GM12872 (cell line): ENCODE results near the gene TNFSF9.

Experiments used
- TF ChIP-seq, protein P1 (sequence below): IDR thresholded peaks from 3 replicates; pipeline ENCODE4 v1.5.1; 2011; ENCODE audit warnings: low read depth, mild to moderate bottlenecking, low read length, moderate library complexity; ENCODE audit not compliant: insufficient read depth

TNFSF9 gene

DNA sequence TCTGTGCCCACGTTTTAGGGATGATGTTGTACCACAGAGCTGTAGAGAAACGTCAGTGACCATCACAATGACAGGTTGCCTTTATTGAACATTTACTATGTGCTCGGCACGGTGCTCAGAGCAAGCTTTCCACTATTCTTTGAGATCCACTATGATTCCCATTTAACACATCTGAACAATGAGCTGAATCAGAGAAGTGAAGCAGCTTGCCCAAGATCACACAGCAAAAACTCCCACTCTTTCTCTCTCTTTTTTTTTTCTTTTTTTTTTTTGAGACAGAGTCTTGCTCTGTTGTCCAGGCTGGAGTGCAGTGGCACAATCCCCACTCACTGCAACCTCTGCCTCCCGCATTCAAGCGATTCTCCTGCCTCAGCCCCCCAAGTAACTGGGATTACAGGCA is 8.1 kb upstream of the TNFSF9 start:
- TF ChIP-seq, protein P1, sequence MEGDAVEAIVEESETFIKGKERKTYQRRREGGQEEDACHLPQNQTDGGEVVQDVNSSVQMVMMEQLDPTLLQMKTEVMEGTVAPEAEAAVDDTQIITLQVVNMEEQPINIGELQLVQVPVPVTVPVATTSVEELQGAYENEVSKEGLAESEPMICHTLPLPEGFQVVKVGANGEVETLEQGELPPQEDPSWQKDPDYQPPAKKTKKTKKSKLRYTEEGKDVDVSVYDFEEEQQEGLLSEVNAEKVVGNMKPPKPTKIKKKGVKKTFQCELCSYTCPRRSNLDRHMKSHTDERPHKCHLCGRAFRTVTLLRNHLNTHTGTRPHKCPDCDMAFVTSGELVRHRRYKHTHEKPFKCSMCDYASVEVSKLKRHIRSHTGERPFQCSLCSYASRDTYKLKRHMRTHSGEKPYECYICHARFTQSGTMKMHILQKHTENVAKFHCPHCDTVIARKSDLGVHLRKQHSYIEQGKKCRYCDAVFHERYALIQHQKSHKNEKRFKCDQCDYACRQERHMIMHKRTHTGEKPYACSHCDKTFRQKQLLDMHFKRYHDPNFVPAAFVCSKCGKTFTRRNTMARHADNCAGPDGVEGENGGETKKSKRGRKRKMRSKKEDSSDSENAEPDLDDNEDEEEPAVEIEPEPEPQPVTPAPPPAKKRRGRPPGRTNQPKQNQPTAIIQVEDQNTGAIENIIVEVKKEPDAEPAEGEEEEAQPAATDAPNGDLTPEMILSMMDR: no peak

DNA sequence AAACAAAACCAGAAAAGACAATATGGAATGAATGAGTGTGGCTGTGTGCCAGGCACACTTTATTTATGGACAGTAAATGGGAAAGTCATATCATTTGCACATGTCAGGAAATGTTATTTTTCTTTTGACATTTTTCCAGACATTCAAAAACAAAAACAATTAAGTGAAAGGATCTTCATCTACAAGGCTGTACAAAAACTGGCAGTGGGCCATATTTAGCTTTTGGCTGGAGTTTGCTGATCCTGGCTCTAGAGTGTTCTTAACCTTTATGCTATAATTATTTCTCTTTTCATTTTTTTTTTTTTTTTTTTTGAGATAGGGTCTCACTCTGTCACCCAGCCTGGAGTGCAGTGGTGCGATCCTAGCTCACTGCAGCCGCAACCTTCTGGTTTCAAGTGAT is 6.5 kb upstream of the TNFSF9 start:
- TF ChIP-seq, protein P1: no peak

DNA sequence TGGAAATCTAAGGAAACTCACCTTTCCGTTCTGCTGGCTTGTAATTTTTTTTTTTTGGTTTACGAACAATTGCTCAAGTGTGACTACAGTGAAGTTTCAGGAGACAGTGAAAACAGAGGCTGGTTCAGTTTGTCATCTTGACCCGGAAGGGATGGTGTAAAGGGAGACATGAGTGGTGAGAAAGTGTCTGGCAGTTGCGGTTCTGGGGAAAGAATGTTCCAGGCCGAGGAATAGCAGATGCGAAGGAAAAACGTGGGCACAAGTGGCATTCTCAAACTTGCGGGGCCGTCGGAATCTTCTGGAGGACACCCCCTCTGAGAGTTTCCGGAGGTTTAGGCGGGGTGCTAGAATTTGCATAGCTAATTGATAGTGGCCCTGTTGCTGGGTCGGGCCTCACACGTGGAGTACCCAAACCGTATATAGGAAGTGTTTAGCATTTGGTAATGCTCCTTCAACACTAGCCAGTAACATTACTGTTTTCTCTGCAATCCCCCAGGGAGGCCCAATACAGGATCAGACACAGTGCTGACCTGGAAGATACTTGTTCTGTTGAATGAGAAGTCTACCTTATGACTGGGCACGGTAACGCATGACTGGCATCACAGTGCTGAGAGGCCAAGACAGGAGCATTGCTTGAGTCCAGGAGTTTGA is 2.8 kb upstream of the TNFSF9 start:
- TF ChIP-seq, protein P1: no peak

DNA sequence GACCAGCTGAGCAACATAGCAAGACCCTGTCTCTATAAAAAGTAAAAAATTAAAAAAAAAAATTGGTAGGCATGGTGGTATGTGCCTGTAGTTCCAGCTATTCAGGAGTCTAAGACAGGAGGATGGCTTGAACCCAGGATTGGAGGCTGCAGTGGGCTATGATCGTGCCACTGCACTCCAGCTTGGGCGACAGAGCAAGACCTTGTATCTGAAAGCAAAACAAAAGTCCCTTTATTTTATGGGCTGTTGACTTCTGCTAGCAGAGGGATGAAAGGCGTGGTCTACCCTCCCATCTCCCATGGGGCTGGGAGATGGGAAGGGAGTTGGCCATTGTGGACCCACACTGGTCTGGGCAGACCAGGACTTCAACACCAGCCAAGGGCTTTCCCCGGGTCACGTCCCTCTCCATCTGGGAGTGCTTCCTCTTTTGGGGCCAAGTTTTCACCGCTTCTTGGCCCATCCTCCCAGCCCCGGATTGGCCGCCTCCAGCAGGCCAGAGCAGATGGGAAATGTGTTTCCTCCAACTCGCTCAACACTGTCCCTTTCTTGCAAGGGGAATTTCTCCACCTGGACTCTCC is 2.2 kb upstream of the TNFSF9 start:
- TF ChIP-seq, protein P1: no peak

DNA sequence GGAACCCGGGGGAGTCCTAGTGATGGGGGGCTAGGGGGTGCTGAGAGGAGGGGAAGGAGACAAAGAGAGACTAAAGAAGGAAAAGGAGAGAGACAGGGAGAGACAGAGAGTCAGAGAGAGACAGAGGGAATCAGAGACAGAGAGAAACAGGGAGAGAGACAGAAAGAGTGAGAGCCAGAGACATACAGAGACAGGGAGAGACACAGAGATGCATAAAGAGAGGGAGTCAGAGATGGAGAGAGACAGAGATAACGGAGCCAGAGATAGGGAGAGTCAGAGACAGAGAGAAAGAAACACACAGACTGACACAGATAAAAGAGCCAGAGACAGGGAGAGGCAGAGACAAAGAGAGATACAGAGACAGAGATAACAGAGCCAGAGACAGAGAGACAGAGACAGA is 1.5 kb upstream of the TNFSF9 start:
- TF ChIP-seq, protein P1: no peak

DNA sequence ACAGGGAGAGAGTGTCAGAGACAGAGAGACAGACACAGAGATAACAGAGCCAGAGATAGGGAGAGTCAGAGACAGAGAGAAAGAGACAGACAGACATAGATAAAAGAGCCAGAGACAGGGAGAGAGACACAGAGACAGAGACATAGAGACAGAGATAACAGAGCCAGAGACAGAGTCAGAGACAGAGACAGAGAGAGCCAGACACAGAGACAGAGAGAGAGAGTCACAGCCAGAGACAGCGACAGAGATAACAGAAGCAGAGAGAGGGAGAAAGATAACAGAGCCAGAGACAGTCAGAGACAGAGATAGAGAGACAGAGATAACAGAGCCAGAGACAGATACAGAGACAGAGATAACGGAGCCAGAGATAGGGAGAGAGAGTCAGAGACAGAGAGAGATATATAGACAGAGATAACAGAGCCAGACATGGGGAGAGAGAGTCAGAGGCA is 865 bp upstream of the TNFSF9 start:
- TF ChIP-seq, protein P1: no peak

DNA sequence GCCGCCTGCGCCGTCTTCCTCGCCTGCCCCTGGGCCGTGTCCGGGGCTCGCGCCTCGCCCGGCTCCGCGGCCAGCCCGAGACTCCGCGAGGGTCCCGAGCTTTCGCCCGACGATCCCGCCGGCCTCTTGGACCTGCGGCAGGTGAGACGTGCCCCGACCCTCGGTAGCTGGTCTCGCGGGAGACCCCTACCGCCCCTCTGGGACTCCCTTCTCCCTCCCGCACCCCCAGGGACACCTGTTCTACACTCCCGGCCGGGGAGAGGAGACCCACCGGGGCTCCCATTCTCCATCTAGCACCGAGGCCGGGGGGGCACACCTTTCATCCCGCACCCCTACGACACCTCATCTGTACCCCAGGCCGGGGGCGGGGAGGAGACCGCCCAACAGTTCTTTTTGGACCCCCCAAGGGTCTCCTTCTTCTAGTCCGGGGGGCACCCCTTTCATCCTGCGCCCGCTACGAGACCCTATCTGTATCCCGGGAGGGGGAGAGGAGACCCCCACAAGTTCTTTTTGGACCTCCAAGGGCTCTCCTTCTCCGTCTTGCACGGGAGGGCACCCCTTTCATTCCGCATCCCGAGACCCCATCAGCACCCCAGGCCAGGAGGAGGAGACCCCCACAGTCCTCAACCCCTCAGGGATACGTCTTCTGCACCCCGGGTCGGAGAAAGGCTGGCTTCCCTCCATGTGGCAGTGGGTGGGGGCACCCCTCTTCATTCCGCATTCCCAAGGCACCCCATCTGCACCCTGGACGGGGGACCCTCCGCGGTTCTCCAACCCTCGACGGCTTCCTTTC is 533 bp downstream of the TNFSF9 start:
- TF ChIP-seq, protein P1: no peak
